GM12864 (cell line): Measurements from ENCODE around the gene MYL12A.
"Not testable (repeated sequence)": the region's sequence is repeated elsewhere in the genome, so short reads cannot be mapped to it uniquely, and the experiment has no call there.

Source experiments
- DNase-seq: peaks from one replicate; pipeline ENCODE4 v3.0.0-alpha.2; 2011; ENCODE audit warnings: low read depth
- H3K4me3 ChIP-seq: 2 replicates; pipeline ENCODE4 v1.5.1; 2011; ENCODE audit warnings: mild to moderate bottlenecking, low read depth, low read length, control low read depth
- TF ChIP-seq, protein P1 (sequence below): IDR thresholded peaks from 2 replicates; pipeline ENCODE4 v1.5.1; 2011; ENCODE audit warnings: low read depth, mild to moderate bottlenecking, moderate library complexity, low read length, control low read depth, inconsistent platforms; ENCODE audit errors: missing control alignments

MYL12A gene

DNA sequence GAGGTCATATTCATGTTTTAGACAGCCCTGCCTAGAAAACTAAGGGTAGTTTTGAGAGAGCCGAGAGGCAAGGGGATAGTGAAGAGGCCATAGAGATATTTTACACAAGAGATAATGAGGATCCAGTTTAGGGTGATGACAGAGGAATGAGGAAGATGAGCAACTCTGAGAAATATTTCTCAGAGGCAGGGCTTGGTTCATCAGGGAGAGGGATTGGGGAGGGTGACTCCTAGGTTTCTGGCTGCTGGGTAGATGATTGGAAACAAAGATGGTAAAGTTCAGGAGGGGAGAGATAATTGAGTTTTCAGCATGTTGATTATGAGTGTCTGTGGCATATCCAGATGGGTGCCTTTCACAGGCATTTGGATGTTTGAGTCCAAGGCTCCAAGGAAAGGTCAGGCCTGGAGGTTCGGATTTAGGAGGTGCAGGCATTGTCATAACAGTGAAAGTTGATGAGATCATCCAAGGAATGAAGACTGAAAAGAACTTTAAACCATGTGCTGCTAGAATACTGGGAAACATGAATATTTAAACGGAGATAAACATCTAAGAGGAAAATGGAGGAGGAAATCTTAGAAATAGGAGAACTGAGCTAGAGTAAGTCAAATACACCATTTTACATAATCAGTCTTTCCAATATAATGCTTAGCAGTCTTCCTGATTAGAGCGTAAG lies 21.8 kb downstream of the MYL12A start:
- no peak for DNase-seq
- TF ChIP-seq, protein P1, sequence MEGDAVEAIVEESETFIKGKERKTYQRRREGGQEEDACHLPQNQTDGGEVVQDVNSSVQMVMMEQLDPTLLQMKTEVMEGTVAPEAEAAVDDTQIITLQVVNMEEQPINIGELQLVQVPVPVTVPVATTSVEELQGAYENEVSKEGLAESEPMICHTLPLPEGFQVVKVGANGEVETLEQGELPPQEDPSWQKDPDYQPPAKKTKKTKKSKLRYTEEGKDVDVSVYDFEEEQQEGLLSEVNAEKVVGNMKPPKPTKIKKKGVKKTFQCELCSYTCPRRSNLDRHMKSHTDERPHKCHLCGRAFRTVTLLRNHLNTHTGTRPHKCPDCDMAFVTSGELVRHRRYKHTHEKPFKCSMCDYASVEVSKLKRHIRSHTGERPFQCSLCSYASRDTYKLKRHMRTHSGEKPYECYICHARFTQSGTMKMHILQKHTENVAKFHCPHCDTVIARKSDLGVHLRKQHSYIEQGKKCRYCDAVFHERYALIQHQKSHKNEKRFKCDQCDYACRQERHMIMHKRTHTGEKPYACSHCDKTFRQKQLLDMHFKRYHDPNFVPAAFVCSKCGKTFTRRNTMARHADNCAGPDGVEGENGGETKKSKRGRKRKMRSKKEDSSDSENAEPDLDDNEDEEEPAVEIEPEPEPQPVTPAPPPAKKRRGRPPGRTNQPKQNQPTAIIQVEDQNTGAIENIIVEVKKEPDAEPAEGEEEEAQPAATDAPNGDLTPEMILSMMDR: no peak
- no peak overlapping the region for H3K4me3 ChIP-seq

DNA sequence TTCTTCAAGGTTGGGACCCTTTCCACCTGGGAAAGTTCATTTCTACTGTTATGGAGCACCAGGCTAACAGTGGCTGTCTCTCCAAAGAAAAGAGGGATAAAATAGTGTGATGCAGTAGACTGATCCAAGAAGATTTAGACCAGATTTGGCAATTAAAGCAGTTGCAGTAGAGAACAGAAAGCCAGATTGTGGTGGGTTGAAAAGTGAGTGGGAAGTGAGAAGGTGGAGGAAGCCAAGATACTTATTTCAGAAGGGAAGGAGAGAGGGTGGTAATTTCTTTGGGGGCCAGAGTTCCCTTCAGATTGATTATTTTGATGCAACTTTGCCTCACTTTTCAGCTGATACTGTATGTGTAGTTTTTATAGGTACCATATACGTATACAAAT lies 22.3 kb downstream of the MYL12A start:
- no peak overlapping the region for H3K4me3 ChIP-seq
- DNase-seq: no peak
- TF ChIP-seq, protein P1: no peak

GRCh38 chr18:3273042-3273441 lies 25.4 kb downstream of the MYL12A start:
- TF ChIP-seq, protein P1: no peak
- H3K4me3 ChIP-seq: no peak overlapping the region
- DNase-seq: no peak

GRCh38 chr18:3277643-3278213 lies 30.1 kb downstream of the MYL12A start:
- not testable (repeated sequence) for DNase-seq, H3K4me3 ChIP-seq

DNA sequence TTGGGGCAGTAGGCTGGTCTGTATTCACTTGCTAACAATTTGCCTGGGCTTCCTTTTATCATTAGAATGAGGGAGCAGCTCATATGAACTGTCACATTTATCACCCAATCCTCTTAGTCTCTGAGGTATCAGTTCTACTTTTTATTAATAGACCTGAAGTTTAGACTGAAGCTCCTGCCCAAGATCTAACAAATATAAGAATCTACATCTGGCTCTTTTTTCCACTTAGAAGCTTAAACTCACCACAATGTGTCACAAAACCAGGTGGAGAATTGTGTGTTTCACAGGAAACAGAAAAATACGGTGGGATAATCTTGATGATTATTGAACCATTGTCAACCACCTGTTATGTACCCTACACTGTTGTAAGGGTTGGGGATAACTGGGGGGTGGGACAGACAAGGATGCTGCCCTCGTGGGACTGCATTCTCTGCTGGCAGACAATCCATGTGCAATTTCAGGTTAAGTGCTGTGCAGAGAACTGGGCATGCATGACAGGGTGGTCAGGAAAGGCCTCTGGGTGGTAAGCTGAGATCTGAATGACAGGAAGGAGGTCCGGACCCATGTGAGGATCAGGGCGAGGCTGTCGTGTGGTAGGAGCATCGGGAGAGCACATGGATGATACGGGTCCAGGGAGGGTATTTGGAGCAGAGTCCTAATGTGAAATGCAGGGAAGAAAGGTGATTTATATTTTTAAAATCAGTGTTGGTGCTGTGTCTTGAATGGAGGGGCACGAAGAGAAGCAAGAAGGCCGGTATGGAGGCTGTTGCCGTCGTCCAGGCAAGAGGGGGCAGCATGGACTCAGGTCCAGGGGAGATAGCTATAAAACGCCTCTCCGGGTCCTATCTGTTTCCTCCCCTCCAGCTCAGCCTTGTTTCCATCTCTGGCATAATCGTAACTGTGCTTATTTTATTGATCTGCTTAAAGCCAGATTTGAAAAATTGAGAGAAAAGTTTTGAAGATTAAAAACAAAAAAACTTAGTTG lies 31.9 kb downstream of the MYL12A start:
- TF ChIP-seq, protein P1: no peak
- no peak overlapping the region for H3K4me3 ChIP-seq
- DNase-seq: no peak

GRCh38 chr18:3281456-3282400 lies 34.1 kb downstream of the MYL12A start:
- TF ChIP-seq, protein P1: peak; percentile 40
- DNase-seq: no peak
- no peak overlapping the region for H3K4me3 ChIP-seq
